C4-2B (cell line): Measurements from ENCODE around the gene MLLT3.

ENCODE experiments used
- H3K27ac ChIP-seq: fragments of 450-650 bp; 2 replicates; pipeline ENCODE4 v1.5.1; 2017
- CTCF ChIP-seq: fragments of 450-650 bp; conservative IDR thresholded peaks from 2 replicates; pipeline ENCODE4 v1.5.1; 2017; ENCODE audit warnings: mild to moderate bottlenecking
- ZFX ChIP-seq: fragments of 450-650 bp; IDR thresholded peaks from 2 replicates; pipeline ENCODE4 v1.6.1; 2017

The MLLT3 gene

GRCh38 chr9:20396509-20396908, 225.8 kb downstream of the MLLT3 start:
- TF ChIP-seq ZFX (no peak), CTCF (no peak)
- H3K27ac ChIP-seq: no peak overlapping the region

GRCh38 chr9:20395651-20396050, 226.6 kb downstream of the MLLT3 start:
- H3K27ac ChIP-seq: no peak overlapping the region
- TF ChIP-seq ZFX: no peak
- no peak for TF ChIP-seq CTCF

GRCh38 chr9:20394969-20395368, 227.3 kb downstream of the MLLT3 start:
- H3K27ac ChIP-seq: no peak overlapping the region
- TF ChIP-seq ZFX: no peak
- TF ChIP-seq CTCF: no peak

GRCh38 chr9:20391208-20391607, 231.1 kb downstream of the MLLT3 start:
- TF ChIP-seq CTCF (no peak), ZFX (no peak)
- H3K27ac ChIP-seq: no peak overlapping the region

GRCh38 chr9:20390400-20390799, 231.9 kb downstream of the MLLT3 start:
- no peak for TF ChIP-seq ZFX
- TF ChIP-seq CTCF: no peak
- H3K27ac ChIP-seq: no peak overlapping the region

- TF ChIP-seq ZFX (no peak), CTCF (no peak)
- no peak overlapping the region for H3K27ac ChIP-seq
Observed at GRCh38 chr9:20387062-20387461, 235.2 kb downstream of the MLLT3 start.

- no peak overlapping the region for H3K27ac ChIP-seq
- TF ChIP-seq ZFX (no peak), CTCF (no peak)
Observed at GRCh38 chr9:20384642-20385041, 237.7 kb downstream of the MLLT3 start.
